Skin of body (tissue), 2 donors: ENCODE measurements around the gene AP4E1. TPM values are rescaled to one million over a fixed set of nuclear protein-coding genes. Genes with fewer than 3 reads are reported as not detected.
"Not testable (repeated sequence)": the region's sequence is repeated elsewhere in the genome, so short reads cannot be mapped to it uniquely, and the experiment has no call there.

ENCODE experiments used
- DNase-seq: peaks from one replicate; lab custom pipeline; 2025; lab: John Stamatoyannopoulos, UW
- total RNA-seq: library from RNA; depleted of rRNA; stranded (reverse); fragments of >200 nt; gene quantifications from one replicate; pipeline ENCODE4 v1.2.3, GENCODE V29; 2014

Gene AP4E1
- total RNA-seq, 1 donor from 2014 or later, result 10.4 TPM

GRCh38 chr15:51022206-51022605 is 113.7 kb downstream of the AP4E1 start:
- no peak for DNase-seq

- DNase-seq, result no peak
Observed at GRCh38 chr15:51023499-51023898, 115.0 kb downstream of the AP4E1 start.

GRCh38 chr15:51024735-51025453 is 116.4 kb downstream of the AP4E1 start:
- DNase-seq, result peak; percentile 15

- no peak for DNase-seq
Observed at GRCh38 chr15:51025454-51025846, 117.0 kb downstream of the AP4E1 start.

GRCh38 chr15:51030649-51031316 is 122.3 kb downstream of the AP4E1 start:
- DNase-seq, result no peak

- not testable (repeated sequence) for DNase-seq
Observed at GRCh38 chr15:51037474-51037873, 129.0 kb downstream of the AP4E1 start.

- DNase-seq, result no peak
Observed at GRCh38 chr15:51038162-51038973, 129.9 kb downstream of the AP4E1 start.

GRCh38 chr15:51038974-51039319 is 130.5 kb downstream of the AP4E1 start:
- DNase-seq, result no peak

GRCh38 chr15:51044037-51044727 is 135.7 kb downstream of the AP4E1 start:
- no peak for DNase-seq

GRCh38 chr15:51046016-51046415 is 137.5 kb downstream of the AP4E1 start:
- no peak for DNase-seq

- DNase-seq, result no peak
Observed at GRCh38 chr15:51046799-51047449, 138.4 kb downstream of the AP4E1 start.

GRCh38 chr15:51048308-51048707 is 139.8 kb downstream of the AP4E1 start:
- DNase-seq, result no peak

GRCh38 chr15:51049081-51049480 is 140.6 kb downstream of the AP4E1 start:
- no peak for DNase-seq

GRCh38 chr15:51051776-51052175 is 143.3 kb downstream of the AP4E1 start:
- peak; percentile 4 for DNase-seq

GRCh38 chr15:51053571-51053970 is 145.1 kb downstream of the AP4E1 start:
- no peak for DNase-seq

GRCh38 chr15:51054535-51054934 is 146.1 kb downstream of the AP4E1 start:
- DNase-seq, result no peak

Other genes starting within 250 kb of the AP4E1 start
- gene TRPM7, start 221.9 kb upstream of the AP4E1 start, total RNA-seq, result 60.4 TPM
- gene SPPL2A, start 143.0 kb upstream of the AP4E1 start, total RNA-seq, result 40.7 TPM
- gene TNFAIP8L3, start 186.2 kb downstream of the AP4E1 start, total RNA-seq, result 5.8 TPM